PC-9 (cell line): ENCODE measurements around the gene CDK5RAP1.

Experiments
- CTCF ChIP-seq: fragments of 200-600 bp; sonication (generic); conservative IDR thresholded peaks from 2 replicates; pipeline ENCODE4 v1.6.1; 2017; ENCODE audit warnings: mixed run types, antibody characterized with exemption, mild to moderate bottlenecking, moderate library complexity
- EZH2 ChIP-seq: fragments of 200-600 bp; sonication (generic); IDR thresholded peaks from 2 replicates; pipeline ENCODE4 v1.8.0; 2017; ENCODE audit warnings: antibody characterized with exemption, low read depth

- TF ChIP-seq CTCF (no peak), EZH2 (no peak)
Measured at GRCh38 chr20:33316958-33317357, 84.4 kb downstream of the CDK5RAP1 start.
